ENCODE data around the gene PRPF38B. TPM values are rescaled to one million over a fixed set of nuclear protein-coding genes. Genes with fewer than 3 reads are reported as not detected.
"Not testable (repeated sequence)": the region's sequence is repeated elsewhere in the genome, so short reads cannot be mapped to it uniquely, and the experiment has no call there.

PRPF38B gene
- polyA plus RNA-seq, 1 of the 3 experiments (the other 2 are of a cell fraction) = 17.5 TPM

DNA sequence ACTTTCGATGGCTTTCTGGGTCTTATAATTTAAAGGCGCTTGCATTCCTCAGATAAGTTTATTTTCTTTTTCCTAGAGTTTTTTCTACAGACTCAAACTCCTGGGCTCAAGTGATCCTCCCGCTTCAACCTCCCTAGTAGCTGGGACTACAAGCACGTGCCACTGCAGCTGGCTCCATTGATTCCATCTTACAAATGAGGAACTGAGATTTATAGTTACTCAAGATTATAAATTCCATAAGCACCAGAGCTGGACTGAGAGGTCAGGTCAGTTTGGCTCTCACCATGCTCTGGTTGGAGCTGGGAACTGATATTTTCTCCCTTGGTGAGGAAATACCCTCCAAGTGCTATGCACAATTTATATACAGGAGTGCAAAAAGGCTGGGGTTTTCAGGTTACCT is 13.4 kb upstream of the PRPF38B start (continued):
- TF ChIP-seq, protein P1, sequence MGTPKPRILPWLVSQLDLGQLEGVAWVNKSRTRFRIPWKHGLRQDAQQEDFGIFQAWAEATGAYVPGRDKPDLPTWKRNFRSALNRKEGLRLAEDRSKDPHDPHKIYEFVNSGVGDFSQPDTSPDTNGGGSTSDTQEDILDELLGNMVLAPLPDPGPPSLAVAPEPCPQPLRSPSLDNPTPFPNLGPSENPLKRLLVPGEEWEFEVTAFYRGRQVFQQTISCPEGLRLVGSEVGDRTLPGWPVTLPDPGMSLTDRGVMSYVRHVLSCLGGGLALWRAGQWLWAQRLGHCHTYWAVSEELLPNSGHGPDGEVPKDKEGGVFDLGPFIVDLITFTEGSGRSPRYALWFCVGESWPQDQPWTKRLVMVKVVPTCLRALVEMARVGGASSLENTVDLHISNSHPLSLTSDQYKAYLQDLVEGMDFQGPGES (IDR thresholded peaks at IDR 0.05; ENCODE audit: low read depth, low read length) = no peak
- TF ChIP-seq NFIC (IDR thresholded peaks at IDR 0.05; ENCODE audit: borderline replicate concordance) (no peak), TEAD4 (IDR thresholded peaks at IDR 0.05; ENCODE audit: borderline replicate concordance, insufficient read depth) (no peak)

DNA sequence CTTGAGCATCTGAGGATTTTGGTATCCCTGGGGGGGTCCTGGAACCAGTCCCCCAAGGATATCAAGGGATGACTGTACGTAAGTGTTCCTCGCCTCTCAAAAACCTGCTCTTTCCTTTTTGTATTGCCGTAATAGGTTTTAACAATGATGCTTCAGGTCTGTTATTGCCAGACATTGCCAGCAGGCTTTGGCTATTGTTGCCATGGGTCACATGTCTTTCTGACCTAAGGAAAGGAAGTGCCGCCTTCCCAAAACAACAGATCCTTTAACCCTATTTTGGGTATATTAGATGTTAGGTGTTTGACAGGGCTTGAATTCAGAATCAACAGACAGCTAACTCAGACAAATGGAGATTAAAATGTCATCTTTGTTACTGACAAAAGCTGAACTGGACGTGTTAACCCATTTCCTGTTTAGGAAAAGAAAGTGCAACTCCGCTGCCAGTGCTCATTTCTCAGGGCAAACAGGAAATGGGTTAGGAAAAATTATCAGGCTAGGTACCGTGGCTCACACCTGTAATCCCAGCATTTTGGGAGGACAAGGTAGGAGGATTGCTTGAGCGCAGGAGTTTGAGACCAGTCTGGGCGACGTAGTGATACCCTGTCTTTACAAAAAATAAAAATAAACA is 12.4 kb upstream of the PRPF38B start:
- Histone ChIP-seq H3K36me3 (replicated peaks in 1 of 2; ENCODE audit: control insufficient read depth in 1 of 2, insufficient read depth in 2 of 2, low read length in 1 of 2) (no peaks in the 10 kb centered on the region), H3K4me2 (no peak overlapping the region), H3K79me2 (ENCODE audit: insufficient read depth) (no peaks in the 10 kb centered on the region), H3F3A (replicated peaks; ENCODE audit: insufficient read depth) (no peaks in the 10 kb centered on the region), H3K9me3 (no peaks in the 10 kb centered on the region), H2AFZ (ENCODE audit: low read depth) (0 out of 2 replicates have a peak overlapping the region, but pooled peaks have one; percentile 31), H3K4me1 (ENCODE audit: control insufficient read depth in 1 of 2, insufficient read depth in 2 of 2, low read depth in 1 of 2, low read length in 1 of 2) (no peaks in the 10 kb centered on the region; a peak in 1 of 4 replicates), H3K9me2 (no peaks in the 10 kb centered on the region), H3K27me3 (ENCODE audit: insufficient read depth) (no peaks in the 10 kb centered on the region), H3K9ac (no peak overlapping the region), H3K4me3 (ENCODE audit: low read depth in 2 of 2, low read length in 1 of 2) (no peak overlapping the region), H3K27ac (ENCODE audit: low read depth in 2 of 2, low read length in 1 of 2) (no peak overlapping the region), H4K20me1 (ENCODE audit: insufficient read depth) (no peaks in the 10 kb centered on the region)
- CTCF ChIA-PET = no interaction called here
- no peak for TF ChIP-seq GATA2 (CRISPR knock-in tag; IDR thresholded peaks at IDR 0.05)
- TF ChIP-seq MXI1 (IDR thresholded peaks at IDR 0.05; ENCODE audit: low read depth, low read length) = no peak
- WGBS (ENCODE audit: low lambda C conversion rate) = 81% methylated on average over 10 of the region's 10 CpGs
- no peak for DNase-seq
- POLR2A ChIA-PET = no interaction called here

DNA sequence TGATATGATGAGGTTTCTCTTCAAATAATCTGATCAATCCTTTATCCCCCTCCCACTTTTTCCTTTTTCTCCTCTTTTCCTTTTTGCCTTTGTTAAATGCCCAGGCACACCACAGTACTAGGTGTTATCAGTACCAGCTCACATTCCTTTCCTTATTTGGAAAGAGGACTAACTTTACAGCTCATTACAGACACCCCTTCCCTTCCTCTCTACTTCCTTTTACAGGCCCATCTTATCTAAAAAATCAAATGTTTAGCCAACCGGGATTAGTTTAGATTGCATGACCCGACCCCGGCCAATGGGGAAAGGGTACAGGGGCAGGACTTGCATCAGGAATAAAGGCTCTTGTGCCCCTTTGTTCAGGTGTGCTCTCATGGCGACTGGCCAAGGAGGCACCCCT is 10.4 kb upstream of the PRPF38B start:
- H3K9me2 ChIP-seq; H3F3A ChIP-seq (replicated peaks; ENCODE audit: insufficient read depth); H3K9me3 ChIP-seq; POLR2A ChIA-PET; H3K27ac ChIP-seq (ENCODE audit: low read depth in 2 of 2, low read length in 1 of 2); H3K4me1 ChIP-seq (ENCODE audit: control insufficient read depth in 1 of 2, insufficient read depth in 2 of 2, low read depth in 1 of 2, low read length in 1 of 2); H2AFZ ChIP-seq (ENCODE audit: low read depth); H3K79me2 ChIP-seq (ENCODE audit: insufficient read depth); H3K4me2 ChIP-seq; H3K9ac ChIP-seq; H3K27me3 ChIP-seq (ENCODE audit: insufficient read depth); H4K20me1 ChIP-seq (ENCODE audit: insufficient read depth); CTCF ChIA-PET; H3K4me3 ChIP-seq (ENCODE audit: low read depth in 2 of 2, low read length in 1 of 2); DNase-seq; H3K36me3 ChIP-seq (replicated peaks in 1 of 2; ENCODE audit: control insufficient read depth in 1 of 2, insufficient read depth in 2 of 2, low read length in 1 of 2): not testable (repeated sequence)
- WGBS (ENCODE audit: low lambda C conversion rate) = 62% methylated on average over 4 of the region's 4 CpGs

DNA sequence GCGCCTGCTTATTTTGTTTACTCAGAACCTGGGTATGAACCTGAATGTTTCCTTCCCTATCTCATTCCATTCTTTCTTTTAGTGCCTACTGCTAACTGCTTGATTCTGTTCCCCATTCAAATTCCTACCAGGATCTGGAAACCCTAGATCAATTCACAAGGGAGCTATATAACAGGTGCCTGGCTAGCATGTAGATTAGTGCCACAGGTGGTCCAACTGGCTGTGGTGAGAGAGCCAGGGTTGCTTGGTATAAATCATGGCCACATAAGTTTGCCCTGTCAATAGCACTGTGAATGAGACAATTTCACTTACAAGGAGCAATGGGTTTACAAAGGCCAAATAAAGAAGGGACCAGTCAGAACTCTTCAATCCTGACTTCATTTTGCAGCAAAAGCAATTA is 6.6 kb upstream of the PRPF38B start:
- H4K20me1 ChIP-seq (ENCODE audit: insufficient read depth) = no peaks in the 10 kb centered on the region
- no peak overlapping the region for H3K27ac ChIP-seq (ENCODE audit: low read depth in 2 of 2, low read length in 1 of 2)
- H3K36me3 ChIP-seq (replicated peaks in 1 of 2; ENCODE audit: control insufficient read depth in 1 of 2, insufficient read depth in 2 of 2, low read length in 1 of 2) = no peaks in the 10 kb centered on the region
- H3F3A ChIP-seq (replicated peaks; ENCODE audit: insufficient read depth) = peaks cover 8% of the 10 kb centered on the region
- ChIA-PET CTCF (no interaction called here), POLR2A (no interaction called here)
- no peak overlapping the region for H3K4me3 ChIP-seq (ENCODE audit: low read depth in 2 of 2, low read length in 1 of 2)
- 94% methylated on average over 1 of the region's 1 CpG for WGBS (ENCODE audit: low lambda C conversion rate)
- no peak overlapping the region for H3K4me2 ChIP-seq
- no peaks in the 10 kb centered on the region for H3K9me3 ChIP-seq
- H3K9ac ChIP-seq = no peak overlapping the region
- H3K9me2 ChIP-seq = no peaks in the 10 kb centered on the region
- H2AFZ ChIP-seq (ENCODE audit: low read depth) = no peak overlapping the region
- H3K79me2 ChIP-seq (ENCODE audit: insufficient read depth) = no peaks in the 10 kb centered on the region
- TF ChIP-seq RFX5 (IDR thresholded peaks at IDR 0.05; ENCODE audit: low read length) (no peak), FOXM1 (IDR thresholded peaks at IDR 0.05; ENCODE audit: low read depth) (no peak)
- DNase-seq = no peak
- no peaks in the 10 kb centered on the region; a peak in 1 of 4 replicates for H3K4me1 ChIP-seq (ENCODE audit: control insufficient read depth in 1 of 2, insufficient read depth in 2 of 2, low read depth in 1 of 2, low read length in 1 of 2)
- H3K27me3 ChIP-seq (ENCODE audit: insufficient read depth) = no peaks in the 10 kb centered on the region
